ENCODE results near the gene NRXN3.

GRCh38 chr14:78700236-78700635 lies 530.1 kb downstream of the NRXN3 start:
- TF ChIP-seq CTCF (conservative IDR thresholded peaks at IDR 0.05) (no peak), EZH2 (IDR thresholded peaks at IDR 0.05; ENCODE audit: low read depth) (no peak)

Measured in PC-9 (cell line).